HEK293T (cell line): ENCODE results near the gene GKN1.

Experiments
- NFRKB ChIP-seq: fragments of 450-650 bp; IDR thresholded peaks from 2 replicates; pipeline ENCODE4 v1.6.1; 2016; ENCODE audit warnings: mild to moderate bottlenecking, moderate library complexity
- PKNOX1 ChIP-seq: fragments of 450-650 bp; IDR thresholded peaks from 2 replicates; pipeline ENCODE4 v1.6.1; 2016

GRCh38 chr2:68952887-68953521 is 21.4 kb upstream of the GKN1 start, which contains the start of gene GKN2:
- TF ChIP-seq NFRKB (no peak), PKNOX1 (no peak)
